Non-pigmented ciliary epithelial cell (primary cell): Measurements from ENCODE around the gene GCGR.

Experiments
- DNase-seq: peaks from one replicate; pipeline ENCODE4 v3.0.0-alpha.2; 2010; ENCODE audit warnings: low read depth

Gene GCGR

GRCh38 chr17:81803728-81804558 is at the start of gene GCGR:
Gene GCGR, plus strand, starts transcription at chr17:81804150. Its CDS starts 4,869 bp downstream, at chr17:81809019.
- no peak for DNase-seq

- DNase-seq = no peak
Measured at GRCh38 chr17:81792675-81793615, 11.0 kb upstream of the GCGR start.

GRCh38 chr17:81794074-81794476 is 9.9 kb upstream of the GCGR start:
- DNase-seq = no peak

- DNase-seq = no peak
Measured at GRCh38 chr17:81794509-81794908, 9.4 kb upstream of the GCGR start.

GRCh38 chr17:81801327-81801726 is 2.6 kb upstream of the GCGR start:
- DNase-seq = no peak

GRCh38 chr17:81802048-81802758 is 1.7 kb upstream of the GCGR start:
- DNase-seq = no peak

- no peak for DNase-seq
Measured at GRCh38 chr17:81802856-81803643, 900 bp upstream of the GCGR start.

GRCh38 chr17:81804559-81805399 is 829 bp downstream of the GCGR start:
- no peak for DNase-seq

GRCh38 chr17:81805707-81806460 is 1.9 kb downstream of the GCGR start:
- DNase-seq = no peak

- no peak for DNase-seq
Measured at GRCh38 chr17:81806461-81807209, 2.7 kb downstream of the GCGR start.

- no peak for DNase-seq
Measured at GRCh38 chr17:81807210-81807719, 3.3 kb downstream of the GCGR start.

- DNase-seq = no peak
Measured at GRCh38 chr17:81807839-81808238, 3.9 kb downstream of the GCGR start.

GRCh38 chr17:81808778-81809555 is 5.0 kb downstream of the GCGR start:
- no peak for DNase-seq

- no peak for DNase-seq
Measured at GRCh38 chr17:81809556-81809998, 5.6 kb downstream of the GCGR start.

GRCh38 chr17:81810476-81810875 is 6.5 kb downstream of the GCGR start:
- DNase-seq = no peak

GRCh38 chr17:81810892-81811704 is 7.1 kb downstream of the GCGR start:
- no peak for DNase-seq
